ENCODE data around the gene ELAVL3.

Gene ELAVL3

GRCh38 chr19:11465600-11465999, 15.2 kb downstream of the ELAVL3 start:
- Histone ChIP-seq H3K36me3 (ENCODE audit: insufficient read depth, low read length) (no peaks in the 10 kb centered on the region), H4K20me1 (ENCODE audit: insufficient read depth, low read length, poor library complexity, severe bottlenecking) (no peaks in the 10 kb centered on the region), H3K4me2 (ENCODE audit: low read depth, low read length, poor library complexity, severe bottlenecking) (no peak overlapping the region), H3K4me3 (ENCODE audit: low read length, poor library complexity, severe bottlenecking) (no peak overlapping the region), H3K27me3 (ENCODE audit: insufficient read depth, low read length, poor library complexity, severe bottlenecking) (no peaks in the 10 kb centered on the region), H3K9ac (ENCODE audit: low read depth, low read length, poor library complexity, severe bottlenecking) (no peak overlapping the region), H2AFZ (ENCODE audit: low read length) (no peak overlapping the region), H3K9me3 (ENCODE audit: insufficient read depth, low read depth, low read length) (no peaks in the 10 kb centered on the region), H3K9me2 (replicated peaks; ENCODE audit: low read depth, low read length) (no peaks in the 10 kb centered on the region), H3K79me2 (ENCODE audit: insufficient read depth, low read length) (no peaks in the 10 kb centered on the region), H3K4me1 (ENCODE audit: insufficient read depth, low read length, poor library complexity, severe bottlenecking) (no peaks in the 10 kb centered on the region), H3F3A (ENCODE audit: low read depth) (no peaks in the 10 kb centered on the region)
- TF ChIP-seq CTCF (conservative IDR thresholded peaks at IDR 0.05; ENCODE audit: low read length) (no peak), EZH2phosphoT487 (IDR thresholded peaks at IDR 0.05; ENCODE audit: borderline replicate concordance) (no peak)

GRCh38 chr19:11464333-11465265, 16.2 kb downstream of the ELAVL3 start:
- no peaks in the 10 kb centered on the region for H3K9me3 ChIP-seq (ENCODE audit: insufficient read depth, low read depth, low read length)
- H3K79me2 ChIP-seq (ENCODE audit: insufficient read depth, low read length) = no peaks in the 10 kb centered on the region
- H3K4me2 ChIP-seq (ENCODE audit: low read depth, low read length, poor library complexity, severe bottlenecking) = no peak overlapping the region
- H3K4me3 ChIP-seq (ENCODE audit: low read length, poor library complexity, severe bottlenecking) = no peak overlapping the region
- no peaks in the 10 kb centered on the region for H3K36me3 ChIP-seq (ENCODE audit: insufficient read depth, low read length)
- H3F3A ChIP-seq (ENCODE audit: low read depth) = no peaks in the 10 kb centered on the region
- no peaks in the 10 kb centered on the region for H3K4me1 ChIP-seq (ENCODE audit: insufficient read depth, low read length, poor library complexity, severe bottlenecking)
- no peak overlapping the region for H2AFZ ChIP-seq (ENCODE audit: low read length)
- no peaks in the 10 kb centered on the region for H3K9me2 ChIP-seq (replicated peaks; ENCODE audit: low read depth, low read length)
- no peaks in the 10 kb centered on the region for H3K27me3 ChIP-seq (ENCODE audit: insufficient read depth, low read length, poor library complexity, severe bottlenecking)
- no peaks in the 10 kb centered on the region for H4K20me1 ChIP-seq (ENCODE audit: insufficient read depth, low read length, poor library complexity, severe bottlenecking)
- no peak for TF ChIP-seq CTCF (conservative IDR thresholded peaks at IDR 0.05; ENCODE audit: low read length)
- H3K9ac ChIP-seq (ENCODE audit: low read depth, low read length, poor library complexity, severe bottlenecking) = no peak overlapping the region

GRCh38 chr19:11463391-11463790, 17.5 kb downstream of the ELAVL3 start:
- H3K4me2 ChIP-seq (ENCODE audit: low read depth, low read length, poor library complexity, severe bottlenecking) = no peak overlapping the region
- no peaks in the 10 kb centered on the region for H3K9me2 ChIP-seq (replicated peaks; ENCODE audit: low read depth, low read length)
- no peaks in the 10 kb centered on the region for H3K79me2 ChIP-seq (ENCODE audit: insufficient read depth, low read length)
- no peaks in the 10 kb centered on the region for H3K4me1 ChIP-seq (ENCODE audit: insufficient read depth, low read length, poor library complexity, severe bottlenecking)
- H3K9me3 ChIP-seq (ENCODE audit: insufficient read depth, low read depth, low read length) = no peaks in the 10 kb centered on the region
- no peak overlapping the region for H3K9ac ChIP-seq (ENCODE audit: low read depth, low read length, poor library complexity, severe bottlenecking)
- no peaks in the 10 kb centered on the region for H4K20me1 ChIP-seq (ENCODE audit: insufficient read depth, low read length, poor library complexity, severe bottlenecking)
- no peaks in the 10 kb centered on the region for H3F3A ChIP-seq (ENCODE audit: low read depth)
- no peak for TF ChIP-seq CTCF (conservative IDR thresholded peaks at IDR 0.05; ENCODE audit: low read length)
- TF ChIP-seq EZH2phosphoT487 (IDR thresholded peaks at IDR 0.05; ENCODE audit: borderline replicate concordance) = no peak
- no peak overlapping the region for H2AFZ ChIP-seq (ENCODE audit: low read length)
- no peaks in the 10 kb centered on the region for H3K36me3 ChIP-seq (ENCODE audit: insufficient read depth, low read length)
- no peaks in the 10 kb centered on the region for H3K27me3 ChIP-seq (ENCODE audit: insufficient read depth, low read length, poor library complexity, severe bottlenecking)
- no peak overlapping the region for H3K4me3 ChIP-seq (ENCODE audit: low read length, poor library complexity, severe bottlenecking)

Data from Loucy (cell line).